ENCODE measurements around the gene EIF2B1.
"Not testable (repeated sequence)": the region's sequence is repeated elsewhere in the genome, so short reads cannot be mapped to it uniquely, and the experiment has no call there.

EIF2B1 gene

DNA sequence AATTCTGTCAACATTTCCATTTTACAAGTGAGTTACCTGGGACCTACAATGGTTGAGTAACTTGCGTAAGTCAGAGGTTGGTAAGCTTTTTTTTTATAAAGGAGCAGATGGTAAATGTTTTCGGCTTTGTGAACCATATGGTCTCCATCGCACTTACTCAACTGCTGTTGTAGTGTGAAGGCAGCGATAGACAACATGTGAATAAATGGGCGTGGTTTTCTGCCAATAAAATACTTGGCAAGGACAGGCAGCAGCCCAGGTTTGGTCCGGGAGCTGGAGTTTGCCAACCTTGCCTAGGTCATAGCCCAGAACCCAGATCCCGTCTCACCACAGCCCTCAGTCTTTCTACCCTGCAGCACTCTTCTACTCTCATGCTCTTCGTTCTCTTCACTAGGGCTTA lies 25.3 kb downstream of the EIF2B1 start:
- no peak overlapping the region for H3K4me3 ChIP-seq (ENCODE audit: low read depth, low read length)
- H4K8ac ChIP-seq (ENCODE audit: low read depth, low read length): no peak overlapping the region
- no peak overlapping the region for H3K9ac ChIP-seq (ENCODE audit: low read length)
- H3K23ac ChIP-seq (ENCODE audit: low read length): no peak overlapping the region
- no peak for DNase-seq
- no peak overlapping the region for H2AFZ ChIP-seq (ENCODE audit: insufficient read depth, low read length, poor library complexity)
- H2AK5ac ChIP-seq (ENCODE audit: low read length): no peak overlapping the region
- H3K27ac ChIP-seq (ENCODE audit: low read depth, low read length): no peak overlapping the region
- H2BK12ac ChIP-seq (ENCODE audit: low read length): no peak overlapping the region
- H3K4ac ChIP-seq (ENCODE audit: low read depth, low read length): no peak overlapping the region
- no peaks in the 10 kb centered on the region for H3K9me3 ChIP-seq (ENCODE audit: insufficient read depth, low read depth, low read length)
- H4K12ac ChIP-seq (ENCODE audit: low read depth, low read length): no peak overlapping the region
- no peaks in the 10 kb centered on the region for H3K79me2 ChIP-seq (ENCODE audit: control insufficient read depth, insufficient read depth, low read length, poor library complexity)
- H3K27me3 ChIP-seq (ENCODE audit: insufficient read depth, low read length): no peaks in the 10 kb centered on the region
- no CpG with 5 or more reads among the region's 8 CpGs for WGBS (ENCODE audit: extremely low coverage, insufficient coverage, insufficient read length)
- no peaks in the 10 kb centered on the region for H3K4me1 ChIP-seq (ENCODE audit: control insufficient read depth in 1 of 2, insufficient read depth in 2 of 2, low read length in 2 of 2)
- H4K91ac ChIP-seq (ENCODE audit: low read depth, low read length): no peak overlapping the region
- H3K14ac ChIP-seq (ENCODE audit: low read length): no peak overlapping the region
- peaks cover 48 to 59% of the 10 kb centered on the region in 2 experiments for H3K36me3 ChIP-seq (ENCODE audit: control insufficient read depth in 1 of 2, insufficient read depth in 2 of 2, low read length in 2 of 2)
- H2BK5ac ChIP-seq (ENCODE audit: low read depth, low read length, poor library complexity): no peak overlapping the region
- H3K4me2 ChIP-seq (ENCODE audit: low read length): no peak overlapping the region
- H3K79me1 ChIP-seq (ENCODE audit: low read length): no peaks in the 10 kb centered on the region
- H2BK120ac ChIP-seq (ENCODE audit: insufficient read depth, low read length, poor library complexity): no peak overlapping the region
- H3K18ac ChIP-seq (ENCODE audit: low read length): no peak overlapping the region

GRCh38 chr12:123607756-123608155 lies 25.7 kb downstream of the EIF2B1 start:
- Histone ChIP-seq H3K4me3 (ENCODE audit: low read depth, low read length) (no peak overlapping the region), H4K12ac (ENCODE audit: low read depth, low read length) (no peak overlapping the region), H2BK120ac (ENCODE audit: insufficient read depth, low read length, poor library complexity) (no peak overlapping the region), H3K4me1 (ENCODE audit: control insufficient read depth in 1 of 2, insufficient read depth in 2 of 2, low read length in 2 of 2) (peaks cover 4% of the 10 kb centered on the region in 2 experiments), H3K79me2 (ENCODE audit: control insufficient read depth, insufficient read depth, low read length, poor library complexity) (peaks cover 3% of the 10 kb centered on the region), H2AFZ (ENCODE audit: insufficient read depth, low read length, poor library complexity) (no peak overlapping the region), H3K9me3 (ENCODE audit: insufficient read depth, low read depth, low read length) (no peaks in the 10 kb centered on the region), H3K4ac (ENCODE audit: low read depth, low read length) (no peak overlapping the region), H3K4me2 (ENCODE audit: low read length) (no peak overlapping the region), H4K8ac (ENCODE audit: low read depth, low read length) (no peak overlapping the region), H3K14ac (ENCODE audit: low read length) (no peak overlapping the region), H3K36me3 (ENCODE audit: control insufficient read depth in 1 of 2, insufficient read depth in 2 of 2, low read length in 2 of 2) (peaks cover 46 to 57% of the 10 kb centered on the region in 2 experiments), H4K91ac (ENCODE audit: low read depth, low read length) (no peak overlapping the region), H3K9ac (ENCODE audit: low read length) (no peak overlapping the region), H2BK5ac (ENCODE audit: low read depth, low read length, poor library complexity) (no peak overlapping the region), H3K79me1 (ENCODE audit: low read length) (no peaks in the 10 kb centered on the region), H2AK5ac (ENCODE audit: low read length) (no peak overlapping the region), H2BK12ac (ENCODE audit: low read length) (no peak overlapping the region), H3K23ac (ENCODE audit: low read length) (no peak overlapping the region), H3K27ac (ENCODE audit: low read depth, low read length) (no peak overlapping the region), H3K18ac (ENCODE audit: low read length) (no peak overlapping the region), H3K27me3 (ENCODE audit: insufficient read depth, low read length) (no peaks in the 10 kb centered on the region)
- DNase-seq: peak; percentile 59 to 76
- no CpG with 5 or more reads among the region's 4 CpGs for WGBS (ENCODE audit: extremely low coverage, insufficient coverage, insufficient read length)

DNA sequence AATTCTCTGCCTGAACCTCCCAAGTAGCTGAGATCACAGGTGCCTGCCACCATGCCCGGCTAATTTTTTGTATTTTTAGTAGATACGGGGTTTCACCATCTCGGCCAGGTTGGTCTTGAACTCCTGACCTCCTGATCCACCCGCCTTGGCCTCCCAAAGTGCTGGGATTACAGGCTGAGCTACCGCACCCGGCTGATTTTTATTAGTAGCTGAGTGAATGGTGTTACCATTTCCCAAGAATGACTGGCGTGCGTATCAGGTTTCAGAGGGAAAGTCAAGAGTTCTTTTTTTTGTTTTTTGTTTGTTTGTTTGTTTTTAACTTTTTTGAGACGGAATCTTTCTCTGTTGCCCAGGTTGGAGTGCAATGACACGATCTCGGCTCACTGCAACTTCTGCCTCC lies 30.0 kb downstream of the EIF2B1 start:
- H3K4me2 ChIP-seq (ENCODE audit: low read length); H3K9me3 ChIP-seq (ENCODE audit: insufficient read depth, low read depth, low read length); H3K4me1 ChIP-seq (ENCODE audit: control insufficient read depth in 1 of 2, insufficient read depth in 2 of 2, low read length in 2 of 2); H3K27me3 ChIP-seq (ENCODE audit: insufficient read depth, low read length); H3K23ac ChIP-seq (ENCODE audit: low read length); H3K27ac ChIP-seq (ENCODE audit: low read depth, low read length); DNase-seq; H2AFZ ChIP-seq (ENCODE audit: insufficient read depth, low read length, poor library complexity); H4K12ac ChIP-seq (ENCODE audit: low read depth, low read length); H2BK5ac ChIP-seq (ENCODE audit: low read depth, low read length, poor library complexity); H3K9ac ChIP-seq (ENCODE audit: low read length); H2BK120ac ChIP-seq (ENCODE audit: insufficient read depth, low read length, poor library complexity); H4K8ac ChIP-seq (ENCODE audit: low read depth, low read length); H3K79me1 ChIP-seq (ENCODE audit: low read length); H3K18ac ChIP-seq (ENCODE audit: low read length); H4K91ac ChIP-seq (ENCODE audit: low read depth, low read length); H3K14ac ChIP-seq (ENCODE audit: low read length); H2AK5ac ChIP-seq (ENCODE audit: low read length); H3K4me3 ChIP-seq (ENCODE audit: low read depth, low read length); H2BK12ac ChIP-seq (ENCODE audit: low read length): not testable (repeated sequence)
- H3K79me2 ChIP-seq (ENCODE audit: control insufficient read depth, insufficient read depth, low read length, poor library complexity): peaks cover 15% of the 10 kb centered on the region
- no CpG with 5 or more reads among the region's 11 CpGs for WGBS (ENCODE audit: extremely low coverage, insufficient coverage, insufficient read length)
- H3K36me3 ChIP-seq (ENCODE audit: control insufficient read depth in 1 of 2, insufficient read depth in 2 of 2, low read length in 2 of 2): peaks cover 22 to 37% of the 10 kb centered on the region in 2 experiments
- peak overlapping the region; percentile 72 for H3K4ac ChIP-seq (ENCODE audit: low read depth, low read length)

GRCh38 chr12:123602651-123603195 lies 30.8 kb downstream of the EIF2B1 start:
- Histone ChIP-seq H3K9me3 (ENCODE audit: insufficient read depth, low read depth, low read length) (peaks cover 1% of the 10 kb centered on the region), H4K91ac (ENCODE audit: low read depth, low read length) (peak overlapping the region; percentile 64), H3K4me2 (ENCODE audit: low read length) (peak overlapping the region; percentile 82), H3K4ac (ENCODE audit: low read depth, low read length) (peak overlapping the region; percentile 97), H2AFZ (ENCODE audit: insufficient read depth, low read length, poor library complexity) (peak overlapping the region; percentile 71), H3K79me2 (ENCODE audit: control insufficient read depth, insufficient read depth, low read length, poor library complexity) (peaks cover 15% of the 10 kb centered on the region), H4K12ac (ENCODE audit: low read depth, low read length) (peak overlapping the region; percentile 97), H3K27ac (ENCODE audit: low read depth, low read length) (no peak overlapping the region), H3K18ac (ENCODE audit: low read length) (no peak overlapping the region), H3K9ac (ENCODE audit: low read length) (peak overlapping the region; percentile 94), H2BK12ac (ENCODE audit: low read length) (no peak overlapping the region), H3K36me3 (ENCODE audit: control insufficient read depth in 1 of 2, insufficient read depth in 2 of 2, low read length in 2 of 2) (peaks cover 21 to 33% of the 10 kb centered on the region in 2 experiments), H2AK5ac (ENCODE audit: low read length) (no peak overlapping the region), H3K27me3 (ENCODE audit: insufficient read depth, low read length) (no peaks in the 10 kb centered on the region), H3K79me1 (ENCODE audit: low read length) (peaks cover 8% of the 10 kb centered on the region), H3K4me3 (ENCODE audit: low read depth, low read length) (peak overlapping the region; percentile 100), H3K23ac (ENCODE audit: low read length) (no peak overlapping the region), H3K4me1 (ENCODE audit: control insufficient read depth in 1 of 2, insufficient read depth in 2 of 2, low read length in 2 of 2) (peaks cover 5 to 6% of the 10 kb centered on the region in 2 experiments), H2BK120ac (ENCODE audit: insufficient read depth, low read length, poor library complexity) (peak overlapping the region; percentile 40), H3K14ac (ENCODE audit: low read length) (no peak overlapping the region), H4K8ac (ENCODE audit: low read depth, low read length) (peak overlapping the region; percentile 99), H2BK5ac (ENCODE audit: low read depth, low read length, poor library complexity) (no peak overlapping the region)
- no CpG with 5 or more reads among the region's 7 CpGs for WGBS (ENCODE audit: extremely low coverage, insufficient coverage, insufficient read length)
- DNase-seq: peak; percentile 28 to 60
